Left lung (tissue), 14 donors: Measurements from ENCODE around the gene RAMACL. TPM values are rescaled to one million over a fixed set of nuclear protein-coding genes. Genes with fewer than 3 reads are reported as not detected.
A peak's percentile ranks its signal among the peaks of the same experiment; 100 is the strongest.
"Not testable (repeated sequence)": the region's sequence is repeated elsewhere in the genome, so short reads cannot be mapped to it uniquely, and the experiment has no call there.

Experiments used
- ATAC-seq: fragments of 200-7000 bp; cut with Tn5 transposase; one replicate; pipeline ENCODE4 v1.9.1; 2020; ENCODE audit warnings: moderate library complexity
- DNase-seq, 4 donors: peaks; one replicate each; pipeline ENCODE4 v3.0.0-alpha.2; 2013 to 2020
- H3K27ac ChIP-seq, 2 donors: fragments of 200-600 bp; sonication (generic) in 1 of 2; one replicate each; pipeline versions ENCODE4 v1.5.0 to v1.8.0; 2020 to 2021
- H3K27me3 ChIP-seq, 2 donors: fragments of 200-600 bp; sonication (generic) in 1 of 2; one replicate each; pipeline versions ENCODE4 v1.5.0 to v1.8.0; 2020 to 2021
- H3K36me3 ChIP-seq, 2 donors: fragments of 200-600 bp; sonication (generic) in 1 of 2; one replicate each; pipeline versions ENCODE4 v1.5.0 to v1.8.0; 2020 to 2021
- H3K4me1 ChIP-seq, 2 donors: fragments of 200-600 bp; one replicate each; pipeline ENCODE4 v1.8.0; 2021
- H3K4me3 ChIP-seq, 2 donors: fragments of 200-600 bp; sonication (generic) in 1 of 2; one replicate each; pipeline versions ENCODE4 v1.5.0 to v1.8.0; 2020 to 2021; ENCODE audit warnings: mild to moderate bottlenecking in 1 of 2
- H3K9me3 ChIP-seq, 2 donors: fragments of 200-600 bp; sonication (generic) in 1 of 2; one replicate each; pipeline versions ENCODE4 v1.5.0 to v1.8.0; 2020 to 2021
- CTCF ChIP-seq, 2 donors: fragments of 200-600 bp; sonication (generic) in 1 of 2; IDR thresholded peaks; one replicate each; pipeline versions ENCODE4 v1.5.0 to v1.8.0; 2021; ENCODE audit warnings: antibody characterized with exemption in 2 of 2
- intact Hi-C, 2 donors: fragments of 100-400 bp; cut with DNase I; formaldehyde crosslinking; loops; one replicate each; pipeline versions ENCODE4 v1.11.2 to v1.14.2; 2022
- long read RNA-seq, 12 donors: library from polyadenylated mRNA in 2 of 12; unstranded in 2 of 12; transcript quantifications; one replicate each; pipeline ENCODE4 v2.0.0 and lab custom pipeline, GENCODE V29; 2019 to 2026
- polyA plus RNA-seq, 6 donors: library from polyadenylated mRNA; unstranded; fragments of 120-200 nt; gene quantifications; one replicate each; pipeline ENCODE4 v1.2.1, GENCODE V29; 2013; ENCODE audit not compliant: insufficient read length in 6 of 6
- total RNA-seq, 2 donors: library from RNA; stranded (reverse); fragmentation: NEBNext Ultra II Directional; extraction: Animal tissue kit (Norgen Biotek cat#: 25700); gene quantifications; one replicate each; pipeline ENCODE4 v1.2.1, GENCODE V29; 2021
- donor health status: DM: no; HTN: yes; CAD: no.
- donor health status: DM: no; HTN: no; CAD: no.

RAMACL gene
- total RNA-seq (1 to 10 TPM; 3.2 to 6.0 TPM), polyA plus RNA-seq (1 to 10 TPM in 1 of 6 donors, under 1 TPM in 5; 0.27 to 1.0 (median 0.38) TPM)
- long read RNA-seq, donor 1, transcript RAMACL-201 (1 exons, 1,991 nt), result major isoform, 46 of 46 reads
- long read RNA-seq, donor 1, partial matches to known transcripts, result 0 of 46 reads
- long read RNA-seq, donor 1, other reads (novel, unspliced or antisense), result 0 of 46 reads
- long read RNA-seq, donor 2, transcript RAMACL-201 (1 exons, 1,991 nt), result major isoform, 17 of 17 reads
- long read RNA-seq, donor 2, partial matches to known transcripts, result 0 of 17 reads
- long read RNA-seq, donor 2, other reads (novel, unspliced or antisense), result 0 of 17 reads
- long read RNA-seq, donor 3, transcript RAMACL-201 (1 exons, 1,991 nt), result major isoform, 29 of 29 reads
- long read RNA-seq, donor 3, partial matches to known transcripts, result 0 of 29 reads
- long read RNA-seq, donor 3, other reads (novel, unspliced or antisense), result 0 of 29 reads
- long read RNA-seq, donor 4, result 0 reads
- long read RNA-seq, donor 5, transcript RAMACL-201 (1 exons, 1,991 nt), result major isoform, 24 of 24 reads
- long read RNA-seq, donor 5, partial matches to known transcripts, result 0 of 24 reads
- long read RNA-seq, donor 5, other reads (novel, unspliced or antisense), result 0 of 24 reads
- long read RNA-seq, donor 6, transcript RAMACL-201 (1 exons, 1,991 nt), result major isoform, 38 of 38 reads
- long read RNA-seq, donor 6, partial matches to known transcripts, result 0 of 38 reads
- long read RNA-seq, donor 6, other reads (novel, unspliced or antisense), result 0 of 38 reads
- long read RNA-seq, donor 7, transcript RAMACL-201 (1 exons, 1,991 nt), result major isoform, 29 of 29 reads
- long read RNA-seq, donor 7, partial matches to known transcripts, result 0 of 29 reads
- long read RNA-seq, donor 7, other reads (novel, unspliced or antisense), result 0 of 29 reads
- long read RNA-seq, donor 8, transcript RAMACL-201 (1 exons, 1,991 nt), result major isoform, 20 of 20 reads
- long read RNA-seq, donor 8, partial matches to known transcripts, result 0 of 20 reads
- long read RNA-seq, donor 8, other reads (novel, unspliced or antisense), result 0 of 20 reads
- long read RNA-seq, donor 9, result 0 reads
- long read RNA-seq, donor 10, result 0 reads
- long read RNA-seq, donor 11, transcript RAMACL-201 (1 exons, 1,991 nt), result major isoform, 45 of 45 reads
- long read RNA-seq, donor 11, partial matches to known transcripts, result 0 of 45 reads
- long read RNA-seq, donor 11, other reads (novel, unspliced or antisense), result 0 of 45 reads
- long read RNA-seq, donor 12, transcript RAMACL-201 (1 exons, 1,991 nt), result major isoform, 24 of 24 reads
- long read RNA-seq, donor 12, partial matches to known transcripts, result 0 of 24 reads
- long read RNA-seq, donor 12, other reads (novel, unspliced or antisense), result 0 of 24 reads

- DNase-seq (no peak), ATAC-seq (peak; percentile 43)
- no peaks in the 10 kb centered on the region for H3K36me3 ChIP-seq
- H3K27me3 ChIP-seq, result no peaks in the 10 kb centered on the region
- no peaks in the 10 kb centered on the region for H3K9me3 ChIP-seq
- H3K4me3 ChIP-seq, result no peak within 1 kb of the TSS
- H3K27ac ChIP-seq, result peak within 1 kb of the TSS in 1 of 2 donors; percentile 53
- peaks cover 5 to 49% of the 10 kb centered on the region in 2 donors for H3K4me1 ChIP-seq
- intact Hi-C loops, result no loop called here
- TF ChIP-seq CTCF (IDR thresholded peaks at IDR 0.05), result no peak
Observed at GRCh38 chr6:166586424-166587156, at the start of gene RAMACL. Gene RAMACL (minus strand): TSS chr6:166586678. CDS start chr6:166586477, 201 bp downstream.

GRCh38 chr6:166635013-166635970 is 48.8 kb upstream of the RAMACL start:
- Histone ChIP-seq H3K36me3 (no peaks in the 10 kb centered on the region), H3K9me3 (no peaks in the 10 kb centered on the region), H3K4me1 (peaks cover 0 to 38% of the 10 kb centered on the region in 2 donors), H3K4me3 (no peak overlapping the region), H3K27me3 (peaks cover 0 to 1% of the 10 kb centered on the region in 2 donors), H3K27ac (peak overlapping the region in 1 of 2 donors; percentile 70)
- DNase-seq, result no peak
- no peak for ATAC-seq
- intact Hi-C loops, result no loop called here
- TF ChIP-seq CTCF (IDR thresholded peaks at IDR 0.05), result no peak

GRCh38 chr6:166634581-166634980 is 48.1 kb upstream of the RAMACL start:
- H3K4me1 ChIP-seq, result peaks cover 0 to 31% of the 10 kb centered on the region in 2 donors
- ATAC-seq, intact Hi-C loops, H3K4me3 ChIP-seq, H3K36me3 ChIP-seq, DNase-seq, H3K27me3 ChIP-seq, H3K9me3 ChIP-seq: not testable (repeated sequence)
- peak overlapping the region in 1 of 2 donors; percentile 43 for H3K27ac ChIP-seq

- Histone ChIP-seq H3K36me3 (no peaks in the 10 kb centered on the region), H3K27me3 (peaks cover 0 to 2% of the 10 kb centered on the region in 2 donors), H3K4me3 (no peak overlapping the region), H3K4me1 (peaks cover 0 to 34% of the 10 kb centered on the region in 2 donors), H3K9me3 (no peaks in the 10 kb centered on the region), H3K27ac (peak overlapping the region; percentile 24 to 43)
- intact Hi-C loops, result no loop called here
- TF ChIP-seq CTCF (IDR thresholded peaks at IDR 0.05), result no peak
- DNase-seq (peak in 1 of 4 donors; percentile 61), ATAC-seq (peak; percentile 22)
Observed at GRCh38 chr6:166633732-166634535, 47.5 kb upstream of the RAMACL start.
